Ovary (tissue), 3 donors: ENCODE results near the gene SIDT2.

Experiments used
- EP300 ChIP-seq: sonication (generic); formaldehyde crosslinking; IDR thresholded peaks from one replicate; pipeline ENCODE4 v1.6.1; 2017; ENCODE audit warnings: antibody characterized with exemption
- POLR2A ChIP-seq: fragments of 450-650 bp; IDR thresholded peaks from one replicate; pipeline ENCODE4 v1.6.1; 2017; ENCODE audit warnings: antibody characterized with exemption, mild to moderate bottlenecking, moderate library complexity
- TF ChIP-seq, protein P1 (sequence below), 3 donors: fragments of 450-650 bp in 2 of 3; fragments of 200-600 bp in 1 of 3; IDR thresholded peaks; one replicate each; pipeline versions ENCODE4 v1.5.1 to v1.8.0; 2016 to 2022; ENCODE audit warnings: antibody characterized with exemption in 3 of 3, mild to moderate bottlenecking in 1 of 3
- donor health status: DM: no; HTN: no; CAD: no.

DNA sequence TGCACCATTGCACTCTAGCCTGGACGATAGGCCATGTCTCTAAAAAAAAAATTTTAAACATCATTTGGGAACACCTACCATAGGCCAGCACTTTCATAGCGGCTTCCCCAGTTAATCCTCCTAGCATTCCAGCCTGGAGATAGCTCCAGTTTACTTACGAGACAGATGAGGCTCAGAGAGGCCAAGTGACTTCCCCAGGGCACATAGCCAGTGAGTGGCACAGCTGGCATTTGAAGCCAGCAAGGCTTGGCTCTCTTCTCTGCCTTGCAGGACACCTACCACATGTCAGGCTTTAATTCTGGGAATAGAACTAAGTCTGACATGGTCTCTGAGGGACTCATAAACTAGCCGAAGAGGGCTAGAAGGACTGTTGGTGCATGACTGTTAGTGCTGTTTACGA lies 15.7 kb downstream of the SIDT2 start:
- TF ChIP-seq, protein P1, sequence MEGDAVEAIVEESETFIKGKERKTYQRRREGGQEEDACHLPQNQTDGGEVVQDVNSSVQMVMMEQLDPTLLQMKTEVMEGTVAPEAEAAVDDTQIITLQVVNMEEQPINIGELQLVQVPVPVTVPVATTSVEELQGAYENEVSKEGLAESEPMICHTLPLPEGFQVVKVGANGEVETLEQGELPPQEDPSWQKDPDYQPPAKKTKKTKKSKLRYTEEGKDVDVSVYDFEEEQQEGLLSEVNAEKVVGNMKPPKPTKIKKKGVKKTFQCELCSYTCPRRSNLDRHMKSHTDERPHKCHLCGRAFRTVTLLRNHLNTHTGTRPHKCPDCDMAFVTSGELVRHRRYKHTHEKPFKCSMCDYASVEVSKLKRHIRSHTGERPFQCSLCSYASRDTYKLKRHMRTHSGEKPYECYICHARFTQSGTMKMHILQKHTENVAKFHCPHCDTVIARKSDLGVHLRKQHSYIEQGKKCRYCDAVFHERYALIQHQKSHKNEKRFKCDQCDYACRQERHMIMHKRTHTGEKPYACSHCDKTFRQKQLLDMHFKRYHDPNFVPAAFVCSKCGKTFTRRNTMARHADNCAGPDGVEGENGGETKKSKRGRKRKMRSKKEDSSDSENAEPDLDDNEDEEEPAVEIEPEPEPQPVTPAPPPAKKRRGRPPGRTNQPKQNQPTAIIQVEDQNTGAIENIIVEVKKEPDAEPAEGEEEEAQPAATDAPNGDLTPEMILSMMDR (IDR thresholded peaks at IDR 0.05): no peak
- TF ChIP-seq POLR2A (no peak), EP300 (no peak)
